Activated CD4-positive, alpha-beta T cell treated with anti-CD3 and anti-CD28 coated beads, Interleukin-2, amount 50 U/mL, for 16 hours (primary cell): Measurements from ENCODE around the gene TMEM86A.
A peak's percentile ranks its signal among the peaks of the same experiment; 100 is the strongest.
"Not testable (repeated sequence)": the region's sequence is repeated elsewhere in the genome, so short reads cannot be mapped to it uniquely, and the experiment has no call there.

Experiments used
- DNase-seq: peaks from one replicate; pipeline ENCODE4 v3.0.0-alpha.2; 2020

TMEM86A gene, protein sequence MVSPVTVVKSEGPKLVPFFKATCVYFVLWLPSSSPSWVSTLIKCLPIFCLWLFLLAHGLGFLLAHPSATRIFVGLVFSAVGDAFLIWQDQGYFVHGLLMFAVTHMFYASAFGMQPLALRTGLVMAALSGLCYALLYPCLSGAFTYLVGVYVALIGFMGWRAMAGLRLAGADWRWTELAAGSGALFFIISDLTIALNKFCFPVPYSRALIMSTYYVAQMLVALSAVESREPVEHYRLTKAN

DNA sequence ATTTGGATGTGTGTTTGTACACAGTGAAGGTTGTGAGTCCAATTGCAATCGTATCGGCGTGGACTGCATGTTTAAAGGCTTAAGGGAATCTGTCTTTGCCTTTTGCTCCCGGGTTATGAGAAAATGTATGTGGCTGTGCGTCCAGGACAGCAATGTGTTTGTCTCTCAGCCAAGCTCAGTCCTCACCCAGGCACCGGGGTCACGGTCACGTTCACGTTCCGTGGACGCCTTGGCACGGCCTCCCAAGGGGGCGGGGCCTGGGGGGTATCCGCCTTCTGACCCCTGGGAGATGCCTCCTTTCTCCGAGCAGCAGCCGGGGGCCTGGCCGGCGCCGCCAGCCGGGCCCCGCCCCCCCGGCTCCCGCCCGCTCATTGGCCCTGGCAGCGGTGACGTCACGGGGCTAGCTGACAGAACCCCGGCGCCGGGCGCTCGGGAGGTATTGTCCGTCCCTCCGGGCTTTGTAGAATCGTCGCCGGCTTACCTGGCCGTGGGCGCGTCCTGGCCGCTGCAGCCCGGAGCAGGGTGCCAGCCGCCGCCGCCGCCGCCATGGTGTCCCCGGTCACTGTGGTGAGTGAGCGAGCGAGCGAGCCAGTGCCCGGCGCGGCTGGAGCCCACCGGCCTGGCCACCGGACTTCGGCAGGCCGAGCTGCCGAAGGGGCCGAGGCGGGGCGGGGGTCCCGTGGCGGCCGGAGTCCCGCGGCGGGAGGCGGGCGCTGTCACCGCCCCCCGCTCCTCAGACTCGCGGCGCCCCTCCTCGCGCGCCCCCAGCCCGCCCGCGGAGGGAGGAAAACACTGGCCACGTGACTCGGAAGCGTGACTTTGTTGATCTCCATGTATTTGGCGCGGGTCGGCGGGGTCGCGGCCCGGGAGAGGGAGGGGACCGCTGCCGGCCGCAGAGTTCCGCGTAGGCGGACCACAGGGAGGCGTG lies at the start of gene TMEM86A:
TSS of gene TMEM86A (plus strand) at position 439 of the 928 bp plus-strand sequence. CDS start at position 547, 108 bp downstream.
- DNase-seq: peak; percentile 86

DNA sequence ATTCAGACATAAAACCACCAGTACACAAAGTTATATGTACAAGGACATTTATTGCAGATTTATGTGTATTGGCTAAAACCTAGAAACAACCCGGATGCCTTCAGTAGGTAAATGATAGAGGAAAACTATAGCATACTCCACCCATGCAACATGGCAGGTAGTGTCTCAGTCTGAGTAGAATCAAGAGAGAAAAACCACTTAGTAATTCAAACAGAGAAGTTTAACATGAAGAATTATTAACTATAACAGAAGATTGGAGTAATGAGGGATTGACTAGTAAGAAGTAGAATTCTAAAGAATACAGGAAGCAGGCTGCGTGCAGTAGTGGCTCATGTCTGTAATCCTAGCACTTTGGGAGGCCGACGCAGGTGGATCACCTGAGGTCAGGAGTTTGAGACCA lies 48.2 kb upstream of the TMEM86A start:
- no peak for DNase-seq

DNA sequence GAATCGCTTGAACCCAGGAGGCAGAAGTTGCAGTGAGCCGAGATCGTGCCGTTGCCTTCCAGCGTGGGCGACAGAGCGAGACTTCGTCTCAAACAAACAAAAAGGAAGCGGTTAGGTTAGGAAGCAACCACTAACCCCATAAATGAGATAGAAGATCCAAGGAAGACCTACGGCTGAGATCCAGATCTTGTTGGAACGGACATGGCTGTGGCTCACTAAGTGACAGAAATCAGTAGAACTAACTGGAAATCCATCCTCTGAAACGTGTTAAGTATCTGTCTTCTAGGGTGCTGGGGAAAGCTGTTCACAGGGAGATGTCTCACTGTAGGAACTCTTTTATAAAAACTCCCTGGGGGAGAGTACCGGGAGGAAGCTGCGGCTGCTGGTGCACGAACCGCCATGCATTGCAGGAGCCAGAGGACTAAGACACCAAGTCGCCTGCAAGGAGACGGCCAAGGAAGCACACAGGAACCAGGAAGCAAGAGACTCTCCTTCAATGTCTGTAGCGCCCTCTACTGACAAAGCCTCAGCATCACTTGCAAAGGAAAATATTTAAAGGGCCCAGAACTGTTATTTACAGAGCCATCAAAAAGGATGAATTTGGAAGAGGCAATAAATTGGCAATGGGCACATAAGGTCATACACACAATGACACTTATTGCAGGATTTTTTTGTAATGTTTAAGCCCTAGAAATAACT lies 47.6 kb upstream of the TMEM86A start:
- DNase-seq: peak; percentile 68

DNA sequence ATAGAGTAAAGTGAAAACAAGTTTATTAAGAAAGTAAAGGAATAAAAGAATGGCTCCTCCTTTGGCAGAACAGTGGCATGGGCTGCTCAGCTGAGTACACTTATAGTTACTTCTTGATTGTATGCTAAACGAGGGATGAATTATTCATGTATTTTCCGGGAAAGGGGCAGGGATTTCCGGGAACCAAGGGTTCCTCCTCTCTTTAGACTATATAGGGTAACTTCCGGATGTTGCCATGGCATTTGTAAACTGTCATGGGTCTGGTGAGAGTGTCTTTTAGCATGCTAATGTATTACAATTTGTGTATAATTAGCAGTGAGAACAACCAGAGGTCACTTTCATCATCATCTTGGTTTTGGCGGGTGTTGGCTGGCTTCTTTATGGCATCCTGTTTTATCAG lies 40.9 kb upstream of the TMEM86A start:
- DNase-seq: no peak

DNA sequence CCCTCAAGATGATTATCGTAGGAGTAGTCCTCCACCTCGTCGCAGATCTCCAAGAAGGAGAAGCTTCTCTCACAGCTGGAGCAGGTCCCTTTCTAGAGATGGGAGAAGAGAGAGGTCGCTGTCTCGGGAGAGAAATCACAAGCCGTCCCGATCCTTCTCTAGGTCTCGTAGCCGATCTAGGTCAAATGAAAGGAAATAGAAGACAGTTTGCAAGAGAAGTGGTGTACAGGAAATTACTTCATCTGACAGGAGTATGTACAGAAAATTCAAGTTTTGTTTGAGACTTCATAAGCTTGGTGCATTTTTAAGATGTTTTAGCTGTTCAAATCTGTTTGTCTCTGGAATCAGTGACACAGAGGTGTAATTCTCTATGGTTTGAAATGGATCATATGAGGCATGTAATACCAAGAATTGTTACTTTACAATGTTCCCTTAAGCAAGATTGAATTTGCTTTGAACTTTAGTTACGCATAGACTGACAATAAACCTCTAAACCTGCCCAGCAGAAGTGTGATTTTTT lies 33.2 kb upstream of the TMEM86A start:
- DNase-seq: not testable (repeated sequence)

DNA sequence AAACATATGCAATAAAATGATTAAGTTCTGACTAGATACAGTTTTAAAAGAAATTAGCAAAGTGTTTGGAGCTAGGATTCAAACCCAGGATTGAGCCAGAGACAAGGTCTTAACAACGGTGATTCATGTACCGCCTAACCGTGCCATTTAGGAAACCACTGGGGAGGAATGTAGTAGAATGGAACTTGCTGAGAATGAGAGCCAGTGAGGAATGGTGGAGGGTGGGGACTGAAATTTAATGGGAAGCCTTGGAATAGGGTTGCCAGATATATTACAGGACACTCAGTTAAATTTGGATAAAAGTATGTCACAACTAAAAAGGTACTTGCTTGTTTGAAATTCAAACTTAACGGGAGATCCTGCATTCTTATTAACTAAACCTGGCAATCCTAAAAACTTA lies 30.4 kb upstream of the TMEM86A start:
- DNase-seq: no peak

DNA sequence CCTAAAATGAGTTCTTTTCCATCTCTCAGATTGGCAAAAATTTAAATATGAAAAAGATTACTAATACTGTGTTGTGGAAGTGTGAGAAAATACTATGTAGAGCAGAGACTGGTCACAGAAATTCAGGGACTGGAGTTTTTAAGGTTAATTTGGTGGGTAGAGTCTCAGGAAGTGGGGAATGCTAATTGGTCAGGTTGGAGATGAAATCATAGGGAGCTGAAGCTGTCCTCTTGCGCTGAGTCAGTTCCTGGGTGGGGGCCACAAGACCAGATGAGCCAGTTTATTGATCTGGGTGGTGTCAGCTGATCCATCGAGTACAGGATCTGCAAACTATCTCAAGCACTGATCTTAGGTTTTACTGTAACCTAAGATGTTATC lies 29.4 kb upstream of the TMEM86A start:
- DNase-seq: peak; percentile 37

DNA sequence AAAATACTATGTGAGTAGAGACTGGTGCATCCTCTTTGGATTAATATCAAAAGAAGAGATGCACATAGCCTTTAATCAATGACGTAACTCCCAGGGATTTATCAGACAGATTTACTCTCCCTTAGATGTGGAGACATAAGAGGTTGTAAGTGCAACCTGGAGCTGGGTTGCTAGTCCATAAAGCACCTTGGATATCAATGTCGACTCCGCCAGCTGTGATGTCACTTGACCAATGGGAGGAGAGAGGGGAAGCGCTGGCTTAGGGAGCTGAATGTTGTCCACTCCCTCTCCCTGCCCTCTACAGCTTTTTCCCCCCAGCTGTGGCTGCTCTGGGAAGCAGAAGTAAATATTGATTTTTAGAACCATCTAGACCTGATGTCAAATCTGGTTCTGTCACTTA lies 28.9 kb upstream of the TMEM86A start:
- no peak for DNase-seq

DNA sequence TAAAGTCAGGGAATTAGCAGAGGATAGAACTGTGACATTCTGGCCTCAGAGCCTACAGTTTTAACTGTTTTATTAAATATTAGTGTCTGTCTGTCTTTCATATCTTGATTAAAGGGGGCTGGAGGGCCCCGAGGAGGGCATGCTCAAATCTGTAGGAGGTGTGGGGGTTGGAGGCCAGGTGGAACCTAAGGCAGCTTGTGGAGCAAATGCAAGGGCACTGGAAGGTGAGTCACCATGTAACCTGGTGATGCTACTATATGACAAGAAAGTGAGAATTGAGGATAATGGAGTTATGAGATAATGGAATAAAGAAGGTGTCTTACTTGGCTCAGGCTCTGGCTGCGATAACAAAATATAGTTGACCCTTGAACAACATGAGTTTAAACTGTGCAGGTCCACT lies 27.3 kb upstream of the TMEM86A start:
- DNase-seq: no peak

DNA sequence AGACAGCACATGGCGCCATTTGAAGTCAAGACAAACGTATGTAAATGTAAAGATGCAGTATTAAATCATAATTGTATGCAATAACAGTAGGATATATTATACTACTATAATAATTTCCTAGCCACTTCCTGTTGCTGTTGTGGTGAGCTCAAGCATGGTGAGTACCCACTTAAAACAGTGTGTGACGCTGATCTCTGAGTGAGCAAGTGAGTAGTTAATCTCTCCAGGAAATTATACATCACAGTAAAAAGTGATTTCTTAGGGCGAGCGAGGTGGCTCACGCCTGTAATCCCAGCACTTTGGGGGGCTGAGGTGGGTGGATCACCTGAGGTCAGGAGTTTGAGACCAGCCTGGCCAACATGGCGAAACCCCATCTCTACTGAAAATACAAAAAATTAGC lies 26.4 kb upstream of the TMEM86A start:
- DNase-seq: peak; percentile 21

DNA sequence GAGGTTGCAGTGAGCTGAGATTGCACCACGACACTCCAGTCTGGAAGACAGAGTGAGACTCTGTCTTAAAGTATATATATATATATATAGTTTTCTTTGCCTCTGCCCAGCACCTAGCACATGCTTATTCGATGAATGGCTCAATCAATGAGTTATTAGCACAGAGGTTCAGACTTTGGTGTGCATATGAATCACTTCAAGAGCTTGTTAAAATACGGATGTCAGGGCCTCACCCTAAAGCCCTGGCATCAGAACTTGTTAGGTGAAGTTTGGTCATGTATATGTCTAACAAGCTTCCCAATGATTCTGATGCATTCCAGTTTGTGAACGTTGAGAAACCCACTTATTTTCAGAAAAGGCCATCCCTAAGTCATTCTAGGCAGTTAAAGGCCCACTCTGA lies 21.8 kb upstream of the TMEM86A start:
- DNase-seq: no peak

DNA sequence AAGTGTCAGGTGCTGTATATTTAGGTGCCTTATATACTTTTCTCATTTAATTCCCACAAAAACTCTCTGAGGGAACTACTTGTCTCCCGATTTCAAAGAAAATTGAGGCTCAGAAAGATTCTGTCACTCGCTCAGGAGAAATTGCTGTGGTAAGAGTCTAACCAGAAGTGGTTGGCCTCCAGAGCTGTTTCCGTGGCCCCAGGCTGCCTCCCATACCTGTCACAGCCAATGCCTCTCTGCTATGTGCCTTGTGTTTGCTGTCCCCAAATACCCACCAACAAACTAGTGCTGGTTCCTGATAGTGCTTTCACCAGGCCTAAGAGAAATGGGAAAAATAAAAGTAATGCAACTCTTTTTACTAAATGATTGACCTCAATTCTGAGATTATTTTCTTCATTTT lies 21.0 kb upstream of the TMEM86A start:
- DNase-seq: no peak

DNA sequence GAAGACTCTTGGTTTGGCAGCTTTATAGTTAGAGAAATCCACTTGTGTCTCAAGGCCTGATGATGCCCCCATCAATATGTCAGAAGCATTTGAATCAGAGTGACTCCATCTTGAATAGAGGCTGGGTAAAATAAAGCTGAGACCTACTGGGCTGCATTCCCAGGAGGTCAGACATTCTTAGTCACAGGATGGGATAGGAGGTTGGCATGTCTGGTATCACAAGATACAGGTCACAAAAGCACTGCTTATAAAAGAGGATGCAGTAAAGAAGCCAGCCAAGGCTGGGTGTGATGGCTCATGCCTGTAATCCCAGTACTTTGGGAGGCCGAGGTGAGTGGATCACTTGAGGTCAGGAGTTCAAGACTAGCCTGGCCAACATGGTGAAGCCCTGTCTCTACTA lies 16.6 kb upstream of the TMEM86A start:
- DNase-seq: not testable (repeated sequence)

DNA sequence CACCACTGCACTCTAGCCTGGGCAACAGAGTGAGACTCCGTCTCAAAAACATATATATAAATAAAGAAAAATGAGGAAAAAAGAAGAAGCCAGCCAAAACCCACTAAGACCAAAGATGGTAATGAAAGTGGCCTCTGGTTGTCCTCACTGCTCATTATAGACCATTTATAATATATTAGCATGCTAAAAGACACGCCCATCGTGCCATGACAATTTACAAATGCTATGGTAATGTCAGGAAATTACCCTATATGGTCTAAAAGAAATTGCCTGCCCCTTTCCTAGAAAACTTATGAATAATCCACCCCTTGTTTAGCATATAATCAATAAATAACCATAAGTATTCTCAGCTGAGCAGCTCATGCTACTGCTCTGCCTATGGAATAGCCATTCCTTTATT lies 16.1 kb upstream of the TMEM86A start:
- no peak for DNase-seq

DNA sequence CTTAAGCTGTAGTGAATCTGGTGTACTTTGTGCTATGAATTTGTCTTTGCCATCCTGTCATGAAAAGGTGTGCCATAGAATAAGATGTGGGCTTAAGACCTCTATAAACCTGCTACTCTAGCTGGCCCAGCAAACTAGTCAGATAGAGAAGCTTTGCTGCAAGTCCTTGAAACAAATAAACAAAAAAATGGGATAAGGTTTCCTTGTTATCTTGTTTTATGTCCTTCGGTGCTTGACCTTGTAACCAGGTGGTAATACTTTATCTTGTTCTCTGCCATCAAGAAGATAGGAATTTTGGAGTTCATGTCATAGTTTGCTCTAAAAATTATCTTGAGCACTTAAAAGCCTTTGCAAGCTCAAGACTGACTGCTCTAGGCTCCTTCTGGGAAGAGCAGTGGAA lies 14.3 kb upstream of the TMEM86A start:
- no peak for DNase-seq

DNA sequence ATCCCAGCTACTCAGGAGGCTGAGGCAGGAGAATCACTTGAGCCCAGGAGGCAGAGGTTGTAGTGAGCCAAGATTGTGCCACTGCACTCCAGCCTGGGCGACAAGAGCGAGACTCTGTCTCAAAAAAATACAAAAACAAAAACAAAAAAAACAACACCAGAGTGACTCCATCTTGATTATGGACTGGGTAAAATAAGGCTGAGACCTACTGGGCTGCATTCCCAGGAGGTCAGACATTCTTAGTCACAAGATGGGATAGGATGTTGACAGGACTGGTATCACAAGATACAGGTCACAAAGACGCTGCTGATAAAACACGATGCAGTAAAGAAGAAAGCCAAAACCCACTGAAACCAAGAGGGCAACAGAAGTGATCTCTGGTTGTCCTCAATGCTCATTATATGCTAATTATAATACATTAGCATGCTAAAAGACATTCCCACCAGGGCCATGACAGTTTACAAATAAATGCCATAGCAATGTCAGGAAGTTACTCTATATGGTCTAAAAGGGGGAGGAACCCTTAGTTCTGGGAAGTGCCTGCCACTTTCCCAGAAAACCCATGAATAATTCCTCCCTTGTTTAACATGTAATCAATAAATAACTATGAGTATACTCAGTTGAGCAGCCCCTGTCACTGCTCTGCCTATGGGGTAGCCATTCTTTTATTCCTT lies 7.0 kb upstream of the TMEM86A start:
- not testable (repeated sequence) for DNase-seq

DNA sequence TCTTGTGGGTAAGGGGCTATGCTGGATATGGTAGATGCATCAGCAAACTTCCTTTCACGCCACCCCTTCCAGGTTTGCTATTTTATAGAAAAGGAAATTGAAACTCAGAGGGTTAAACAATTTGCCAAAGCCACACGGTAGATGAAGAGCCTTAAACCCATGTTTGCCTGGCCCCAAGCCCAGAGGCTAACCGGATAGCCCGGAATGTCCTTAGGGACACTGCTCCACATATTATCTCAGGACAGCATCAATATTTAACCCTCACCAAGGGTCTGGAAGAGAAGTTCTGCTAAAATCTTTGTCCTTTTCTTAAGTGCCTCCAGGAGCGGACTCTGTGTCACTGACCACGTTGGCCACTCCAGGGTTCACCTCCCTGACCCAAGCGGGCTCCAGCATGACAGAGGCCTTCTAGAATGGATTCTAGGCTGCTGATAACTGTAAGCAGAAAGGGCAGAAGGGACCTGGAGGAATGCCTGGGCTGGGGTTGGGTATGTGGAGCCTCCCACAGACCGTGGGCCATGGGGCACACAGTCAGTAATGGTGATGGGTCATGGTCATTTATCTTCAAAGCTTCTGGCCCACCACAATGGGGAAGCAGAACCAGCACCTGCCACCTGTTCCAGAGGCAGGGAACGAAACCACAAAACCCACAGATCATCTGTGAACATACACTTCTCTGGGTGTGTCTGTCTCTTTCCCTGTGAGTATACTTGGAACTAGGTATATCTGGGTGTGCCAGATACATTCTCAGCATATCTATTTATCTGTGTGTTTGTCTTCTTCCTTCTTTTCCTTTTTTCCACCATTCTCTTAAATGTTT lies 5.4 kb upstream of the TMEM86A start:
- no peak for DNase-seq

DNA sequence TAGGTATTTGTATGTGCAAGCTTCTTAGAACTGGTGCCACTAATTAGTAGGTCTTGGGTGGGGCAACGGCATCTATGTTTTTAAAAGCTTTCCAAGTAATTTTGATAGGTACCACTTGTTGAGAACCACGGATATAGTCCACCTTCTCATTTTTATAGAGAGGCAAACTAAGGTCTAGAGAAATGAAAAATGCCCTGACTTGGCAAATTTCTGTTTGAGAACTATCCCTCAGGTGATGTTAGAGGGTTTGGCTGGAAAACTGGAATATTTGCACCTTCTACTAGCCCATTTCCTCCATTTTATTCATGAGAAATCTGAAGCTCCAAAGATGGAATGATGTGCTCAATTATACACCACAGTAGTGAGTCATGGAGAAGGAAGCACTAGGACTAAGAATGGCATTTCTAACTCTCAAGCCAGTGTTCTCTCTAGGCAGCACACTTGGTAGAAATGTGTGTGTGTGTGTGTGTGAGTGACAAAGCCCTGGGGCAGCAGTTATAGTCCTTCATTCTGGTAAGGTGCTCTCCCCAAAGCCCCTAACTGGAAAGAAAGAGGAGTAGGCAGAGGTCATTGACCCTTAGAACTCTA lies 1.8 kb upstream of the TMEM86A start:
- no peak for DNase-seq

DNA sequence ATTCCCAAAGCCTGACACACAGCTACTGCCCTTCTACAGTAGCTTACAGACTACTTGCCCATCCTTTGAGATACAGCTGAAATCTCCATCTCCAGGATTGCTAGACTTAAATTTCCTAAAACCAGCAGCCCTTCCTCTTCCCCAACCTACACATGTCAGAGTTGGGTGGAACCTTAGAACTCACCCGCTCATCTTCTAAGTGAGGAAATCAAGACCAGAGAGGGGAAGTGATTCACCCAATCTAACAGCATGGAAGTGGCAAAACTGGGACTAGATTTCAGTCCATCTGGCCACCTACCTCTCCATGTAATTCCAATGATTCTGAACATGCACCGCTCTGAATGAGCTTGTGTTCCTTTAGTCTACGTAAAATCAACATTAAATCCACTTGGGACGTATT lies 1.0 kb upstream of the TMEM86A start:
- no peak for DNase-seq

DNA sequence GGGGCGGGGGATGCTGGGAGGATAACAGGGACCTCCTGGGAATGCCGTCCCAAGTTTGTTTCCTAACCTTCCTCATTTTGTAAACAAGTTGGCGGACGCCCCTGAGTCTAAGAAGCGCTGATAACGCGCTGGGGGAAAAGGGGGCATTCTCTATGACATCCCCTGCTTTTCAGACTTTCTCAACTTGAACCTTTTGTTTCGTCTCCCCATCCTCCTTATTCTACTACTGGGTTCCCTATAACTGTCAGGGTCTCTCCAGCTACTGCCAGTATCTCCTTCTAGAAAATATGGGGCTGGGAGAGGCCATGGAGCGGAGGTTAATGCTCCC lies 654 bp downstream of the TMEM86A start:
- no peak for DNase-seq

DNA sequence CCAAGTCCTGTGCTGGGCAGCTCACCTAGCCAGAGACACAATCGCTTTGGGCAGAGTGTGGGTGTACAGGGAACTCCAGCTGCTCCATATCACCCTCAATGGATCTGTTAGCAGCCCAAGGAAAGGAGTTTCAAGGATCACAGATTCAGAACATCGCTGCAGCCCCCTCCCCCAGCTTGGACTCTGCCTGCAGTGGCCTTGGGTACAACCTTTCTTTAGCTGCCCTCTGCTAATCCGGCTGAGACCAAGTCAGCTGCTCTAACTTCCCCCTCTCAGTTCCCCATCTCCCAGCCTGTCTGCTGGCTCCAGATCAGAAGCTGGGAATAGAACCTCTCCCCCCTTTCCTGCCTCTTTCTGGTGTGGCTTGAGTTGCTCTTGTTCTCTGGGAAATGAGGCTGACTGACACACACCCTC lies 1.3 kb downstream of the TMEM86A start:
- DNase-seq: no peak

DNA sequence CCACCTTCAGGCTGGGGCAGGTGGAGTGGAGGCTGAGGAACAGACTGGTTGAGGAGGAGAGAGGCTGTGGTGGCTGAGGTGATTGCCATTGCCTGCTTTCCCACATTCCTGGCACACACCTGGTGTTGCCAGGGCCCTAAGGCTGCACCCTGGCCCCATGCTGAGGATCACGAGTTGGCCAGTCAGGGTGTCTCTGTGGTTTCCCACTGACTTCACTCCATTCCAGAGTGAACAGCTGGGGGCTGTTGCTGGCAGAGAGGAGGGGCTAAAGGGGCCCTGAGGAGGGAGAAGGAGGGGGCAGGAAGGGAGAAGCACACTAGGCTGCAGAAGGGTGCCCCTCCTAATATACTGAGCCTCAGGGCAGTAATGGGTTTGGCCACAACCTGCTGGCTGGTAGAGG lies 1.8 kb downstream of the TMEM86A start:
- no peak for DNase-seq
